Measurements from ENCODE around the gene PIP4K2A.
"Not testable (repeated sequence)": the region's sequence is repeated elsewhere in the genome, so short reads cannot be mapped to it uniquely, and the experiment has no call there.

PIP4K2A gene

DNA sequence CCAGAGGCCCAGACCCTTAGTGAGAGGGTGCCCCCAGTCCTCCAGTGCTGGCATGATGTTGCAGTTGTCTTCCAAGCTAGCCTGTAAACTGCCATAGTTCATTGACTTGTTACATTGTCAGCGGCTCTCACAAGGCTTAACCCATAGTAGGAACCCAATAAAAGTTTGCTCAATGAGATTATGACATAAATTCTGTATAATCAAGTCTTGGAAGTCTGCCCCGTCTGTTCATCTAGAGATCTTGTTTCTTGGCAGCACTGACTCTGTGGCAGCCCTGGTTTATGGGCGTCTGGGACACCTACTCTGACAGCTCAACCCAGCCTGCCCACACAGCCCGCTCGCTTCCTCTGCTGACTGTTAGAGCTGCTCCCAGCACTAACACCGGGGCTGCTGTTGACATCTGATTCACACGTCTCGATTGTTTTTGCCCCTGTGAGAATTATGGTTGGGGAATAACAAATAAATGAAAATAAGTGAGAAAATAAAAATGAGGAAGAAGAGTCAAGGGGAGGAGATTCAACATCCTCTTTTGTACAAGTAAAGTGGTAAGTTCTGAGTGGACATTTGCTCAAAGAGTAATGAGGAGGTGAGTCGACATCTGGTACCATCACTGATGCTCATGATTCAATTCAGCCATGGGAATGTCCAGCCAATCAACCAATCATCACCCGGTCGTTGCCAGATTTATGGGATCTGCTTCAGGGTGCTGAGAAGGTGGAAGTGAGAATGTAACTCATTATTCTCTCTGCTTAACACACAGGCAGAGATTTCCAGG lies 208.3 kb downstream of the PIP4K2A start:
- DNase-seq (ENCODE audit: low spot score in 2 of 2) (peak; percentile 35 to 71), ATAC-seq (replicated peaks; ENCODE audit: extremely low read depth, poor library complexity, severe bottlenecking) (peak; percentile 100)
- peak overlapping the region; percentile 63 for H3K4me3 Mint-ChIP-seq
- H3K9me3 Mint-ChIP-seq: no peaks in the 10 kb centered on the region
- peak overlapping the region; percentile 76 for H3K27ac Mint-ChIP-seq (ENCODE audit: low read depth)
- peaks cover 6% of the 10 kb centered on the region for H3K27me3 Mint-ChIP-seq
- H3K36me3 Mint-ChIP-seq (ENCODE audit: insufficient read depth): peaks cover 5% of the 10 kb centered on the region
- H3K4me1 Mint-ChIP-seq: peaks cover 22% of the 10 kb centered on the region

DNA sequence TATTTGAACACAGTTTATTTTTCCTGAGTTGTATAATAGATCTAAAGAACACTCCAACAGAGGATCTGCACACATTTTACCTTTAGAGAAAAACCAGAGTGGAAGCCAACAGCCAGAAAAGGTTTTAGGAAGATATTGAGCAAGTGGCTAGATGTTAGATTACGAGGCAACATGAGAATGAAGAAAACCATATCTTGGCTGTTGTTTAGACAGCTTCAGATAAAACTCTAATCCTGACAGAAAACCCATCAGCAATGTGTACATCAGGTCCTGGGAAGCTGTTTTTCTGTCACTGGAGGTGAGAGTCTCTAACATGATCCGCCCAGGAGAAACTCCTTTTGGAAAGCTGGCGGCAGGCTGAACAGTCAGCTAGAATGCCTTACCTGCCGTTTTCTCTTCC lies 209.6 kb downstream of the PIP4K2A start:
- Mint-ChIP-seq H3K27me3 (no peaks in the 10 kb centered on the region), H3K9me3 (no peaks in the 10 kb centered on the region), H3K4me1 (peaks cover 28% of the 10 kb centered on the region), H3K36me3 (ENCODE audit: insufficient read depth) (peaks cover 7% of the 10 kb centered on the region), H3K4me3 (no peak overlapping the region), H3K27ac (ENCODE audit: low read depth) (no peak overlapping the region)
- ATAC-seq (replicated peaks; ENCODE audit: extremely low read depth, poor library complexity, severe bottlenecking) (no peak), DNase-seq (ENCODE audit: low spot score in 2 of 2) (no peak)

- DNase-seq (ENCODE audit: low spot score in 2 of 2): no peak
- ATAC-seq (replicated peaks; ENCODE audit: extremely low read depth, poor library complexity, severe bottlenecking): no peak
- peaks cover 5% of the 10 kb centered on the region for H3K36me3 Mint-ChIP-seq (ENCODE audit: insufficient read depth)
- no peaks in the 10 kb centered on the region for H3K27me3 Mint-ChIP-seq
- no peak overlapping the region for H3K27ac Mint-ChIP-seq (ENCODE audit: low read depth)
- no peaks in the 10 kb centered on the region for H3K9me3 Mint-ChIP-seq
- H3K4me3 Mint-ChIP-seq: no peak overlapping the region
- H3K4me1 Mint-ChIP-seq: peaks cover 28% of the 10 kb centered on the region
These were observed 210.9 kb downstream of the PIP4K2A start for GRCh38 chr10:22503315-22504088.

DNA sequence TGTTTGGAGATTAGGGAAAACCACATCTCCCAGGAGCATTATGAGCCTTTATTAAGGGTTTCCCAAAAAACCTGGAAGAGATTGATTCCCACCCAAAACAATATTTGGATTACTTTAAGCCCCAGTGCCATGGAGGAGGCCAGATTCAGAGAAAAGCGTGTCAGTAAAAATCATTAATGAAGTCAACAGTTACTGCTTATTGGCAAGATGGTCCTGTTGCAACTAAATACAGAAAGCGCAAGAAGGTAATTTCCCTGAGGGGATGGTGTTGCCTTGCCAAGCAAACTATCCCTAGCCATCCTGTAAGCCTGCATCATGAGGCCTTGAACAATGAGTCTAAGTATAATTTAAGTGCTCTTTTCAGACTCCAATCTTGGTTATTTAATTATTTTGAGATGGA lies 212.5 kb downstream of the PIP4K2A start:
- DNase-seq (ENCODE audit: low spot score in 2 of 2): no peak
- Mint-ChIP-seq H3K27me3 (no peaks in the 10 kb centered on the region), H3K27ac (ENCODE audit: low read depth) (no peak overlapping the region), H3K36me3 (ENCODE audit: insufficient read depth) (peaks cover 5% of the 10 kb centered on the region), H3K4me1 (peaks cover 28% of the 10 kb centered on the region), H3K4me3 (no peak overlapping the region), H3K9me3 (no peaks in the 10 kb centered on the region)
- ATAC-seq (replicated peaks; ENCODE audit: extremely low read depth, poor library complexity, severe bottlenecking): no peak

DNA sequence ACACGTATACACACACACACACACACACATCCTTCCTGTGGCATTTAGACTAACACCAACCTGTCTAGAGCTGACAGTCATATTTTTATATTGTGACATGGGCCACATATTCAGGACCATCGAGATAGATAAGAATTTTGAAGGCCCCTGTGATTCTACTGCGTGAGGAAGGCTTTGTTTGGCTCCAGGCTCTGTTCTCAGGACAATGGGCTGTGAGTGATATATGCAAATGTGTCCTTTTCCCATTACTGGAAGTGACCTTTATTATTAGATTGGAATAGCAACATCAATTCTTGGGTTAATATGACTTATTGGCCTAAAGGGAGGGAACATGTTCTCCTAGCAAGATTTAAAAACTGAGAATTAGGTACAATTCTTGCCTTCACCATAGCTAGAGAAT lies 213.0 kb downstream of the PIP4K2A start:
- peaks cover 7% of the 10 kb centered on the region for H3K36me3 Mint-ChIP-seq (ENCODE audit: insufficient read depth)
- DNase-seq (ENCODE audit: low spot score in 2 of 2) (no peak), ATAC-seq (replicated peaks; ENCODE audit: extremely low read depth, poor library complexity, severe bottlenecking) (no peak)
- no peak overlapping the region for H3K4me3 Mint-ChIP-seq
- no peak overlapping the region for H3K27ac Mint-ChIP-seq (ENCODE audit: low read depth)
- H3K27me3 Mint-ChIP-seq: no peaks in the 10 kb centered on the region
- H3K9me3 Mint-ChIP-seq: no peaks in the 10 kb centered on the region
- peaks cover 27% of the 10 kb centered on the region for H3K4me1 Mint-ChIP-seq

DNA sequence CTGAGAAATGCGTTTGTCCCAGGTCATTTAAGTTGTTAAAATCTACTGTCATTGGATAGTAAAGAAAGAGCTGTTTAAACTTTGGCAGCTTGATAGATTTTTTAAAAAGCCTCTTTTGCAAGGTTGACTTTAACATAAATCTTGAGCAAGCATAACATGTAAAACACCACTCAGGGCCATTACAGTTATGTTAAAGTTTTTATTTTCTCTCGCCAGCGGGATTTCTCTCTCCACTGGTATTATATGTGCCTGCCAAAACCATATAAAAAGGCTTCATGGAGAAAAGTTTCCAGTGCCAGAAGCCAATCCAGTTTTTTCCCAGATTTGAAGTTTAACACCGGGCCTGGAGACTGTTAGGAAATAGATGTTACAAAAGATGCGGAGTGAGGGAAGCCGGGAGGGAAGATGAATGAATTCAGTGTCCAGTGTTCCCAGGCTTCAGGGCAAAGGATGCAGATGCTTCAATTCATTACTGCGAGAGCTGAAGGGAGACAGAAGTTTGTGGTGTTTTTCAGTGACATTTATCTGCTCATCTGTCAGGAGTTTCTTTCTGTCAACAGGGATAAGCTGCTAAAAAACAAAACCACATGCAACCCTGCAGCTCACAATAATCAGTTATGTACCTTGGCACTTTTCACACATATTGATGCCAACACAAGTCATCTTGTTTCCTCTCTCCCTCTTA lies 213.6 kb downstream of the PIP4K2A start:
- H3K4me1 Mint-ChIP-seq: peaks cover 20% of the 10 kb centered on the region
- H3K36me3 Mint-ChIP-seq (ENCODE audit: insufficient read depth): peaks cover 4% of the 10 kb centered on the region
- H3K9me3 Mint-ChIP-seq: no peaks in the 10 kb centered on the region
- no peak for DNase-seq (ENCODE audit: low spot score in 2 of 2)
- H3K27ac Mint-ChIP-seq (ENCODE audit: low read depth): no peak overlapping the region
- H3K4me3 Mint-ChIP-seq: no peak overlapping the region
- ATAC-seq (replicated peaks; ENCODE audit: extremely low read depth, poor library complexity, severe bottlenecking): no peak
- H3K27me3 Mint-ChIP-seq: no peaks in the 10 kb centered on the region

- not testable (repeated sequence) for H3K4me3 Mint-ChIP-seq; DNase-seq (ENCODE audit: low spot score in 2 of 2); H3K36me3 Mint-ChIP-seq (ENCODE audit: insufficient read depth); H3K9me3 Mint-ChIP-seq; H3K27ac Mint-ChIP-seq (ENCODE audit: low read depth); H3K27me3 Mint-ChIP-seq; ATAC-seq (replicated peaks; ENCODE audit: extremely low read depth, poor library complexity, severe bottlenecking)
- H3K4me1 Mint-ChIP-seq: peaks cover 14% of the 10 kb centered on the region
These were observed 214.4 kb downstream of the PIP4K2A start for GRCh38 chr10:22499973-22500372.

DNA sequence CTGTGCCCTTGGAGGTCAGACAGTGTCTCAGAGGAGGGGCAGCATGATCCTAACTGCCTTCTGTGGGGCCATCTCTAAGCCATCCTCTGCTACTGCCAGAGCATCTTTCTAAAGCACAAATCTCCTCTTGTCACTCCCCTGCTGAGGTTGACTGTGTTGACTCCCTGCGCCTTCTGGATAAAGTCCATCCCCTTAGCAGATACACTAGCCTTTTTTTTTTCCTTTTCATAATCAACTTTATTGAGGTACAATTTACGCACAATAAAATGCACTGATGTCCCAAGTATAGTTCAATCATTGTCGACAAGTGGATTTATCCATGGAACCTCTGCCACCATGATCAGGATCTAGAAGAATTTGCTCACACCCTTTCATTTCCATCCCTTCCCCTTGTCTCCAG lies 219.0 kb downstream of the PIP4K2A start:
- Mint-ChIP-seq H3K4me1 (peaks cover 17% of the 10 kb centered on the region), H3K9me3 (no peaks in the 10 kb centered on the region), H3K4me3 (no peak overlapping the region), H3K27me3 (no peaks in the 10 kb centered on the region), H3K36me3 (ENCODE audit: insufficient read depth) (peaks cover 2% of the 10 kb centered on the region), H3K27ac (ENCODE audit: low read depth) (no peak overlapping the region)
- no peak for DNase-seq (ENCODE audit: low spot score in 2 of 2)
- no peak for ATAC-seq (replicated peaks; ENCODE audit: extremely low read depth, poor library complexity, severe bottlenecking)

GRCh38 chr10:22494007-22494406 lies 220.4 kb downstream of the PIP4K2A start:
- Mint-ChIP-seq H3K27ac (ENCODE audit: low read depth) (no peak overlapping the region), H3K27me3 (no peaks in the 10 kb centered on the region), H3K4me3 (no peak overlapping the region), H3K9me3 (no peaks in the 10 kb centered on the region), H3K36me3 (ENCODE audit: insufficient read depth) (peaks cover 2% of the 10 kb centered on the region), H3K4me1 (peaks cover 17% of the 10 kb centered on the region)
- DNase-seq (ENCODE audit: low spot score in 2 of 2) (no peak), ATAC-seq (replicated peaks; ENCODE audit: extremely low read depth, poor library complexity, severe bottlenecking) (no peak)

DNA sequence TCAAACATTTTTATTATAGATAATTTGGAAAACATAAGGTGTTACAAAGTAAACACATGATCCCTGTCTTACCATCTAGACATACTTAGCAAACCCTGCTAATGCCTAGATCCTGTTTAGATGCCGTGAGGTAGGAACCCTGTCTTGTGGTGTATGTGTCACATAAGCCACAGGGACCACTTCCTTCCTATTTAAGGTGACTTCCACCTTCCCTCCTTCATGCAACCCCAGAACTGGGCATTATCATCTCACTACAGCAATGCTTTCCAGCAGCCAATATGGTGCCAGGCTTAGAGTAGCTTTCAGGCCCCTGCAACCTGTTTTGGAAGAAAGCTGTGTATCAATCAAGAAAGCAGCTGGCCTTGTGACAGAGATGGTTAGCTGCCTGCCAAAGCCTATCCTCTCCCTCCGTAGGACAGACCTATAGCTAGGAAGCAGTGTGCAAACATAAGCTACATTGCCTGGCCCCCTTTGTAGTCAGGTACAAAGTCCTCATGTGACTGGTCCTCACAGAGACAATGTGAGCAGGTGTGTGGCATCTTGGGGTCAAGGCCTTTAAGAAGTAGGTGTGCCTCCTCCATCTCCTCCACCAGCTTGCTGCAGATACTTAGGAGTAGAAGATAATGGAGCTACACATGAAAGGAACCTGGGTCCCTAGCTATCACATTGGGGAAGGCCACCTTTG lies 222.3 kb downstream of the PIP4K2A start:
- Mint-ChIP-seq H3K27ac (ENCODE audit: low read depth) (no peak overlapping the region), H3K4me3 (no peak overlapping the region), H3K27me3 (peaks cover 11% of the 10 kb centered on the region), H3K36me3 (ENCODE audit: insufficient read depth) (peaks cover 4% of the 10 kb centered on the region), H3K9me3 (no peaks in the 10 kb centered on the region), H3K4me1 (peaks cover 23% of the 10 kb centered on the region)
- ATAC-seq (replicated peaks; ENCODE audit: extremely low read depth, poor library complexity, severe bottlenecking) (peak; percentile 96), DNase-seq (ENCODE audit: low spot score in 2 of 2) (peak in 1 of 2 donors; percentile 37)

DNA sequence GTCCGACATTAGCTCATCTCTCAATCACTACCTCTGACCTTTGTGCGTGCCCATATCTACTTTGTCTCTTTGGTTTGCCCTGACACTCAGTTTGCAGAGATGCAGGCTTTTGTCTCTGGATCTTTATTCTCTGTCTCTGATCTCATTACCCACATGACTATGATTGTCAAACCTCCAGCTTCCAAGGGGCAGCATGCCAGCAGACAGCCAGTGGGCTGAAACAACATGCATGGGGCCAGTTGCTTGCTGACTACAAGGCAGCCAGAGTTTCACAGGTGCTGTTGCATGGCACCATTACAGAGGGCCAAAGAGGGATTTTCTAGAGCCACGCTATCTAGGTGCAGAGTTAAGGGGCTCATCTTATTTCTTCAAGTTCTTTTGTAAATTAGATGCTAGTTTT lies 222.9 kb downstream of the PIP4K2A start:
- Mint-ChIP-seq H3K27ac (ENCODE audit: low read depth) (no peak overlapping the region), H3K36me3 (ENCODE audit: insufficient read depth) (peaks cover 2% of the 10 kb centered on the region), H3K4me1 (peaks cover 23% of the 10 kb centered on the region), H3K27me3 (peaks cover 11% of the 10 kb centered on the region), H3K4me3 (no peak overlapping the region), H3K9me3 (no peaks in the 10 kb centered on the region)
- peak; percentile 21 for ATAC-seq (replicated peaks; ENCODE audit: extremely low read depth, poor library complexity, severe bottlenecking)
- no peak for DNase-seq (ENCODE audit: low spot score in 2 of 2)

DNA sequence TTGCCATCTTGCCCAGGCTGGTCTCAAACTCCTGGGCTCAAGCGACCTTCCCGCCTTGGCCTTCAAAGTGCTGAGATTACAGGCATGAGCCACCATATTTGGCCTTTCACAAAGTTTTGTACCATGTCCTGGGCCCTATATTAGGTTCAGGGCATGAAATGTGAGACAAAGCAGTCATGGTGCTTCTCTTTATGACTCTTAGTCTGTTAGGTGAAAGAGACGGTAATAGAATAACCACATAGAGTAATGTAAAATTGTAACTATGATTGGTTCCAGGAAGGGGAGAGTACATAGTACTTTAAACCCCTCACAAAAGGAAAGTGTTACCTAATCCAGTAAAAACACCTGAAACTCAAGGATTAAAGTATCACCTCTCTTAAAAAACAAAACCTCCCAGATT lies 224.4 kb downstream of the PIP4K2A start:
- Mint-ChIP-seq H3K4me1 (peaks cover 23% of the 10 kb centered on the region), H3K4me3 (no peak overlapping the region), H3K27me3 (peaks cover 20% of the 10 kb centered on the region), H3K27ac (ENCODE audit: low read depth) (no peak overlapping the region), H3K9me3 (no peaks in the 10 kb centered on the region), H3K36me3 (ENCODE audit: insufficient read depth) (peaks cover 2% of the 10 kb centered on the region)
- ATAC-seq (replicated peaks; ENCODE audit: extremely low read depth, poor library complexity, severe bottlenecking): no peak
- no peak for DNase-seq (ENCODE audit: low spot score in 2 of 2)

Data from central memory CD8-positive, alpha-beta T cell (primary cell).